Transverse colon (tissue), 4 donors: Measurements from ENCODE around the gene SMARCD1. TPM values are rescaled to one million over a fixed set of nuclear protein-coding genes. Genes with fewer than 3 reads are reported as not detected.

Experiments
- DNase-seq: peaks from one replicate; pipeline ENCODE4 v3.0.0-alpha.2; 2019
- H3K27ac ChIP-seq, 4 donors: fragments of 200-600 bp; sonication (generic); 2 replicates each; pipeline ENCODE4 v1.5.1; 2016 to 2018; ENCODE audit warnings: inconsistent platforms in 4 of 4
- H3K27me3 ChIP-seq: fragments of 200-600 bp; sonication (generic); 2 replicates; pipeline ENCODE4 v1.5.1; 2017; ENCODE audit warnings: inconsistent platforms
- H3K36me3 ChIP-seq, 4 donors: fragments of 200-600 bp; sonication (generic); 2 replicates each; pipeline ENCODE4 v1.5.1; 2017 to 2019; ENCODE audit warnings: inconsistent platforms in 4 of 4
- H3K4me1 ChIP-seq, 4 donors: fragments of 200-600 bp; sonication (generic); 2 replicates each; pipeline ENCODE4 v1.5.1; 2017 to 2020; ENCODE audit warnings: inconsistent platforms in 4 of 4
- H3K4me3 ChIP-seq, 4 donors: fragments of 200-600 bp; sonication (generic); 1 replicate in 1 of 4; 2 replicates in 3 of 4; pipeline versions ENCODE4 v1.5.1 to v1.6.1; 2017 to 2019; ENCODE audit warnings: inconsistent platforms in 4 of 4
- H3K9me3 ChIP-seq, 2 donors: fragments of 200-600 bp; sonication (generic); 2 replicates each; pipeline ENCODE4 v1.5.1; 2017 to 2019; ENCODE audit warnings: inconsistent platforms in 2 of 2
- CTCF ChIP-seq, 5 experiments: fragments of 200-600 bp in 3 of 5; fragments of 450-650 bp in 2 of 5; sonication (generic) in 3 of 5; IDR thresholded peaks; 1 replicate in 2 of 5; 2 replicates in 3 of 5; pipeline ENCODE4 v1.5.1; 2016 to 2017; ENCODE audit warnings: antibody characterized with exemption in 5 of 5, inconsistent platforms in 3 of 5, mild to moderate bottlenecking in 2 of 5, moderate library complexity in 1 of 5
- EP300 ChIP-seq: sonication (generic); formaldehyde crosslinking; IDR thresholded peaks from one replicate; pipeline ENCODE4 v1.6.1; 2017; ENCODE audit warnings: antibody characterized with exemption, low read depth
- POLR2A ChIP-seq: fragments of 450-650 bp; IDR thresholded peaks from one replicate; pipeline ENCODE4 v1.6.1; 2016; ENCODE audit warnings: antibody characterized with exemption, mild to moderate bottlenecking, moderate library complexity
- POLR2AphosphoS5 ChIP-seq, 3 donors: sonication (generic); formaldehyde crosslinking; IDR thresholded peaks; one replicate each; pipeline ENCODE4 v1.6.1; 2016; ENCODE audit warnings: antibody characterized with exemption in 3 of 3
- WGBS, 2 donors: methylation state at CpG; one replicate each; pipeline ENCODE4 v1.1.5; 2018; ENCODE audit warnings: low coverage in 1 of 2; 5-methylcytosine and 5-hydroxymethylcytosine counted together
- in situ Hi-C, 4 donors: fragments of 200-750 bp; cut with MboI; loops; one replicate each; pipeline versions ENCODE4 v1.15.0 to v1.15.1; 2017; ENCODE audit warnings: low sequenced_read_pairs in 3 of 4, low pct_ligation_motif_present in 1 of 4, low pct_unique_long_range_greater_than_20kb in 1 of 4
- intact Hi-C: fragments of 100-400 bp; cut with DNase I; formaldehyde crosslinking; loops from one replicate; pipeline ENCODE4 v1.15.1; 2023; ENCODE audit warnings: low total_unique reads
- total RNA-seq, 4 donors: library from RNA; depleted of rRNA; stranded (reverse); fragments of >200 nt; gene quantifications; one replicate each; pipeline ENCODE4 v1.1.0, GENCODE V29; 2016

SMARCD1 gene
- total RNA-seq = 10 to 100 TPM; 23.7 to 52.4 (median 40.4) TPM

- intact Hi-C loops = loop anchor here (10.0 kb wide), 1 partner anchor 1270 kb away; the partner anchor contains the start of gene CACNB3
- H3K4me3 ChIP-seq = peak within 1 kb of the TSS; percentile 88 to 98 (median 92)
Observed at GRCh38 chr12:50084775-50085614, at the start of gene SMARCD1. Gene SMARCD1 (plus strand): TSS chr12:50085342. CDS start chr12:50085370, 28 bp downstream.

GRCh38 chr12:50038336-50038735, 46.8 kb upstream of the SMARCD1 start:
- intact Hi-C loops (no loop called here), in situ Hi-C loops (no loop called here)
- Histone ChIP-seq H3K4me1 (no peaks in the 10 kb centered on the region), H3K27ac (no peak overlapping the region), H3K27me3 (no peaks in the 10 kb centered on the region), H3K9me3 (no peaks in the 10 kb centered on the region), H3K36me3 (no peaks in the 10 kb centered on the region), H3K4me3 (no peak overlapping the region)
- WGBS, 2 donors = 86 to 93% methylated on average over 3 to 4 of the region's 4 CpGs
- TF ChIP-seq EP300 (no peak), POLR2A (no peak), CTCF (IDR thresholded peaks at IDR 0.05) (no peak), POLR2AphosphoS5 (IDR thresholded peaks at IDR 0.05) (no peak)
- no peak for DNase-seq

More at GRCh38 chr12:50084775-50085614, at the start of gene SMARCD1:
- in situ Hi-C loops = loop anchor here in 3 of 4 donors (25.0 kb wide), 2 partner anchors 102 to 227 kb away; no protein-coding TSS in a partner anchor
- H3K36me3 ChIP-seq = peaks cover 0 to 12% (median 3%) of the 10 kb centered on the region in 4 donors
- peak; percentile 92 for DNase-seq
- peak within 1 kb of the TSS; percentile 95 to 99 (median 97) for H3K27ac ChIP-seq
- peaks cover 0 to 31% (median 10%) of the 10 kb centered on the region in 4 donors for H3K4me1 ChIP-seq
- peak in 2 of 5 experiments; percentile 23 to 44 for TF ChIP-seq CTCF (IDR thresholded peaks at IDR 0.05)
- TF ChIP-seq POLR2AphosphoS5 (IDR thresholded peaks at IDR 0.05) = peak in 1 of 3 donors; percentile 29
- TF ChIP-seq POLR2A = peak; percentile 26
- TF ChIP-seq EP300 = peak; percentile 23
- H3K9me3 ChIP-seq = no peaks in the 10 kb centered on the region
- WGBS, 2 donors = 0 to 1% methylated on average over 8 to 26 of the region's 69 CpGs
- H3K27me3 ChIP-seq = no peaks in the 10 kb centered on the region

- in situ Hi-C loops = no loop called here
- H3K4me3 ChIP-seq = no peak overlapping the region
- no peak overlapping the region for H3K27ac ChIP-seq
- peak; percentile 86 for DNase-seq
- H3K9me3 ChIP-seq = no peaks in the 10 kb centered on the region
- H3K4me1 ChIP-seq = no peaks in the 10 kb centered on the region
- 54 to 100% methylated on average over 2 to 9 of the region's 9 CpGs for whole genome bisulfite sequencing, 2 donors
- H3K27me3 ChIP-seq = no peaks in the 10 kb centered on the region
- no peak for TF ChIP-seq POLR2A
- TF ChIP-seq CTCF (IDR thresholded peaks at IDR 0.05) = peak; percentile 74 to 93 (median 89)
- no peaks in the 10 kb centered on the region for H3K36me3 ChIP-seq
- intact Hi-C loops = no loop called here
Observed at GRCh38 chr12:50039151-50039835, 45.8 kb upstream of the SMARCD1 start.

DNA sequence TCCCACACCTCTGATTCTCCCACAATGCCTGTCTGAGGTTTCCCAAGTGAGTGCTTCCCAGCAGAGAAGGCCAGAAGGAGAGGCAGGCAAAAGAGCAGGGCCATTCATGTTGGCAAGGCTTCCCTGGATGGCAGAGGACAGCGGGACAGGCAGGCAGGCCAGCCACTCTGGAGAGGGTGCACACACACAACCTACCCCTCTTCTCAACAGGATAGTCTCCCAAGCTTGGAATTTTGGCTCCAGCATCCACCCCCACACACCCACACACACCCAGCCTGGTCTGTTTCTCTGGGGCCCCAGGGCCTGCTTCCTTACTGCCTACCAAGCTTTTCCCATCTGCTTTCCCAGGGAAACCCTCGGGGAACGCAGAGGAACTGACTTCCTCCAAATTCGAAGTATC, 44.5 kb upstream of the SMARCD1 start:
- intact Hi-C loops = no loop called here
- WGBS, 2 donors = 79% methylated on average over 4 of the region's 4 CpGs; no CpG with 5 or more reads in 1 of the 2 donors
- Histone ChIP-seq H3K36me3 (no peaks in the 10 kb centered on the region), H3K4me3 (no peak overlapping the region), H3K9me3 (no peaks in the 10 kb centered on the region), H3K4me1 (no peaks in the 10 kb centered on the region), H3K27me3 (no peaks in the 10 kb centered on the region), H3K27ac (no peak overlapping the region)
- no peak for DNase-seq
- TF ChIP-seq POLR2AphosphoS5 (IDR thresholded peaks at IDR 0.05) (no peak), POLR2A (no peak), EP300 (no peak), CTCF (IDR thresholded peaks at IDR 0.05) (no peak)
- in situ Hi-C loops = no loop called here
